Glutamatergic neuron (in vitro differentiated cells): ENCODE results near the gene GPR26. TPM values are rescaled to one million over a fixed set of nuclear protein-coding genes. Genes with fewer than 3 reads are reported as not detected.

Experiments
- DNase-seq: peaks from one replicate; pipeline ENCODE4 v3.0.0; 2022
- H3K27ac Mint-ChIP-seq: one replicate; pipeline ENCODE4 v1.8.0; 2020; ENCODE audit warnings: mild to moderate bottlenecking, mixed read lengths, inconsistent platforms; ENCODE audit not compliant: unreplicated experiment
- H3K27me3 Mint-ChIP-seq: one replicate; pipeline ENCODE4 v1.8.0; 2020; ENCODE audit warnings: mild to moderate bottlenecking, moderate library complexity, mixed read lengths, inconsistent platforms; ENCODE audit not compliant: unreplicated experiment
- H3K36me3 Mint-ChIP-seq: one replicate; pipeline ENCODE4 v1.8.0; 2020; ENCODE audit warnings: mild to moderate bottlenecking, mixed read lengths, inconsistent platforms; ENCODE audit not compliant: unreplicated experiment
- H3K4me1 Mint-ChIP-seq: one replicate; pipeline ENCODE4 v1.8.0; 2020; ENCODE audit warnings: mild to moderate bottlenecking, low read depth, mixed read lengths, inconsistent platforms; ENCODE audit not compliant: unreplicated experiment
- H3K4me3 Mint-ChIP-seq: one replicate; pipeline ENCODE4 v1.8.0; 2020; ENCODE audit warnings: mild to moderate bottlenecking, mixed read lengths, inconsistent platforms; ENCODE audit not compliant: unreplicated experiment
- H3K9me3 Mint-ChIP-seq: one replicate; pipeline ENCODE4 v1.8.0; 2020; ENCODE audit warnings: mild to moderate bottlenecking, moderate library complexity, mixed read lengths, inconsistent platforms; ENCODE audit not compliant: unreplicated experiment
- CTCF ChIP-seq: fragments of 200-600 bp; sonication (generic); IDR thresholded peaks from one replicate; pipeline ENCODE4 v1.5.0; 2021; ENCODE audit not compliant: partially characterized antibody, unreplicated experiment
- total RNA-seq: library from RNA; stranded (reverse); fragmentation: NEBNext Ultra II Directional; extraction: Animal tissue kit (Norgen Biotek cat#: 25700); gene quantifications from one replicate; pipeline ENCODE4 v1.2.1, GENCODE V29; 2021; ENCODE audit not compliant: unreplicated experiment

The GPR26 gene
- total RNA-seq, 1 donor from 2014 or later: 0.10 TPM

DNA sequence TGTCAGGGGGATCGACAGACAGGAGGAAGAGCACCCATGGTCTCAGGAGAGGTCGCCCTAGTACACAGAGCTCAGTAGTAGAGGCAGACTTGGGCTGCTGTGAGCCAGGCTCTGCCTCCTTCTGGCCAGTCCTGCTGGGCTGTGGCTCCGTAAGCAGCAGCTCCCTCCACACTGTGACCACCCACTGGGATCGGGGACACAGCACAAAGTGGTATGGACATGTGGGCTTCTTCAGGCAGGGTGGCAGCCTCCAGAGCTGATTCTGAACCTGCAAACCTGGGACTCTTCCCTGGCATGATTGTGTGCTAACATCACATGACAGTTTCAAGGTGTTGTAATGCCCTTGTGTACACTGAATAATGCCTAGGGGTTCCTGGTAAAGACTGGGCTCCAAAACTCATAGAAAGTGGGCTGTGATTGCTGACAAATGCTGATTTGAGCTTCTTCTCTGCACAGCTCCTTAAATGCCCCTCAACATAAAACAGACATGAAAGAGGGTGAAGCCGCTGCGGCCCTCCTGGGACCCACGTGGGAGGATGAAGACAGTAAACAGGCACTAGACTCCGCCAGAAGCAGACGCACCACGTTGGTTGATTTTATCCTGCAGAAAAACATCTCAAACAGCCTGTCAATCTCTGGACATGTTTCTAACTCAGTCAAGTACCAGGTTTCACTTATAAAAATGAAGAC lies 76.7 kb downstream of the GPR26 start:
- no peaks in the 10 kb centered on the region for H3K27me3 Mint-ChIP-seq
- H3K27ac Mint-ChIP-seq: no peak overlapping the region
- no peak overlapping the region for H3K4me3 Mint-ChIP-seq
- no peak for DNase-seq
- H3K36me3 Mint-ChIP-seq: no peaks in the 10 kb centered on the region
- peaks cover 3% of the 10 kb centered on the region for H3K9me3 Mint-ChIP-seq
- peaks cover 9% of the 10 kb centered on the region for H3K4me1 Mint-ChIP-seq
- TF ChIP-seq CTCF: no peak

DNA sequence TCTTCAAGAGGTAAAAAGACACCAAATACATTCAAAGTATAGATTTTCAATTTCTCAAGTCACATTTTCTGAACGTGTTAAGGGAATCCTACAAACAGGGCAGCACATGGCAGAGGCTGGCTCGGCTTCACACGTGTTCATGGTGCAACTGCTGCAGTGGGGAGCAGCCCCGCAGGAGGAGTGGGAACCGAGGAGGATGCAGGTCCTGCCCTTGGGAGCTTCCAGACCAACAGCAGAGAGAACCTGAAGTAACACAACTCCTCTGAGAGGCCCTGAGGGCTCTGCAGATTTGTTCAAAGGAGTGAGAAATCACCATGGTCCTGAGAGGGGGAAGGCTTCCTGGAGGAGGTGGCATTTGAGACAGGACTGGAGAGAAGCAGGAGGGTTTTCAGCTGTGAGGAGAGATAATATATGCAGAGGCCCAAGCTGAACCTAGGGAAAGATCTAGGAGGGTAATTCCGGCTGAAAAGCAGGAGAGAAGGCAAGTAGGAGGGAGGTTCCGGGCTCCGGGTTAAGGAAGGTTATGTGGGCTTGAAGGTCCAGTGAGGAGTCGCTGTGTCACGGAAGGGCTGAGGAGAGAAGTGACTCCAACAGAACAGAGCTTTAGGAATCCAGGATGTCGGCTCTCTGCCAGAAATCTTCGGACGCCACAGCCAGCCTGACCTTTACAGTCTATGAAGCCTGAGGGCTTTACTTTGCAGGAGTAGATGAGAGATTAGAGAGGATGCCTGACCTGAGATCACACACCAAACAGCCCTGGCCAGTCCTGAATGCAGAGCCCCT lies 77.5 kb downstream of the GPR26 start:
- Mint-ChIP-seq H3K36me3 (no peaks in the 10 kb centered on the region), H3K4me3 (no peak overlapping the region), H3K9me3 (peaks cover 3% of the 10 kb centered on the region), H3K4me1 (peaks cover 9% of the 10 kb centered on the region), H3K27ac (no peak overlapping the region), H3K27me3 (no peaks in the 10 kb centered on the region)
- TF ChIP-seq CTCF: no peak
- DNase-seq: no peak

GRCh38 chr10:123744224-123744536 lies 78.0 kb downstream of the GPR26 start:
- Mint-ChIP-seq H3K27ac (no peak overlapping the region), H3K9me3 (peaks cover 3% of the 10 kb centered on the region), H3K4me1 (peaks cover 9% of the 10 kb centered on the region), H3K27me3 (no peaks in the 10 kb centered on the region), H3K4me3 (no peak overlapping the region), H3K36me3 (no peaks in the 10 kb centered on the region)
- no peak for DNase-seq
- TF ChIP-seq CTCF: no peak

Other genes with a start within 250 kb of the GPR26 start
- not detected for gene CPXM2, start 225.5 kb downstream of the GPR26 start, total RNA-seq